KOPT-K1 (cell line): Measurements from ENCODE around the gene ADGRD1.
"Not testable (repeated sequence)": the region's sequence is repeated elsewhere in the genome, so short reads cannot be mapped to it uniquely, and the experiment has no call there.

Experiments used
- H3K27ac ChIP-seq: fragments of 200-600 bp; sonication (generic); 2 replicates; pipeline ENCODE4 v1.5.1; 2016; ENCODE audit warnings: antibody characterized with exemption, mild to moderate bottlenecking, low read depth, low read length; ENCODE audit not compliant: poor library complexity, severe bottlenecking
- H3K36me3 ChIP-seq: fragments of 200-600 bp; sonication (generic); 2 replicates; pipeline ENCODE4 v1.5.1; 2017; ENCODE audit warnings: antibody characterized with exemption, mild to moderate bottlenecking, low read length, moderate library complexity; ENCODE audit not compliant: insufficient read depth
- H3K9me3 ChIP-seq: fragments of 200-600 bp; sonication (generic); 2 replicates; pipeline ENCODE4 v1.5.1; 2017; ENCODE audit warnings: antibody characterized with exemption, low read length, mild to moderate bottlenecking; ENCODE audit not compliant: insufficient read depth, poor library complexity, severe bottlenecking

Gene ADGRD1

GRCh38 chr12:131060011-131060703, 106.5 kb downstream of the ADGRD1 start:
- Histone ChIP-seq H3K9me3 (peaks cover 6% of the 10 kb centered on the region), H3K36me3 (no peaks in the 10 kb centered on the region), H3K27ac (no peak overlapping the region)

GRCh38 chr12:131061041-131061806, 107.5 kb downstream of the ADGRD1 start:
- H3K9me3 ChIP-seq, result peaks cover 6% of the 10 kb centered on the region
- no peaks in the 10 kb centered on the region for H3K36me3 ChIP-seq
- H3K27ac ChIP-seq, result no peak overlapping the region

- Histone ChIP-seq H3K36me3 (no peaks in the 10 kb centered on the region), H3K9me3 (peaks cover 6% of the 10 kb centered on the region), H3K27ac (no peak overlapping the region)
Measured at GRCh38 chr12:131063413-131063812, 109.7 kb downstream of the ADGRD1 start.

- H3K36me3 ChIP-seq, result no peaks in the 10 kb centered on the region
- no peak overlapping the region for H3K27ac ChIP-seq
- H3K9me3 ChIP-seq, result peaks cover 6% of the 10 kb centered on the region
Measured at GRCh38 chr12:131063960-131064359, 110.3 kb downstream of the ADGRD1 start.

GRCh38 chr12:131065279-131065678, 111.6 kb downstream of the ADGRD1 start:
- Histone ChIP-seq H3K36me3 (no peaks in the 10 kb centered on the region), H3K9me3 (peaks cover 6% of the 10 kb centered on the region), H3K27ac (no peak overlapping the region)

- Histone ChIP-seq H3K36me3 (no peaks in the 10 kb centered on the region), H3K27ac (no peak overlapping the region), H3K9me3 (peaks cover 4% of the 10 kb centered on the region)
Measured at GRCh38 chr12:131065801-131066200, 112.1 kb downstream of the ADGRD1 start.

- Histone ChIP-seq H3K36me3 (no peaks in the 10 kb centered on the region), H3K27ac (no peak overlapping the region), H3K9me3 (no peaks in the 10 kb centered on the region)
Measured at GRCh38 chr12:131066207-131066885, 112.6 kb downstream of the ADGRD1 start.

- no peaks in the 10 kb centered on the region for H3K36me3 ChIP-seq
- no peaks in the 10 kb centered on the region for H3K9me3 ChIP-seq
- no peak overlapping the region for H3K27ac ChIP-seq
Measured at GRCh38 chr12:131066886-131067490, 113.3 kb downstream of the ADGRD1 start.

- Histone ChIP-seq H3K36me3 (no peaks in the 10 kb centered on the region), H3K9me3 (no peaks in the 10 kb centered on the region), H3K27ac (no peak overlapping the region)
Measured at GRCh38 chr12:131067981-131068851, 114.5 kb downstream of the ADGRD1 start.

GRCh38 chr12:131068926-131069720, 115.4 kb downstream of the ADGRD1 start:
- not testable (repeated sequence) for H3K9me3 ChIP-seq, H3K36me3 ChIP-seq, H3K27ac ChIP-seq

- not testable (repeated sequence) for H3K36me3 ChIP-seq, H3K9me3 ChIP-seq, H3K27ac ChIP-seq
Measured at GRCh38 chr12:131070136-131070535, 116.4 kb downstream of the ADGRD1 start.

- not testable (repeated sequence) for H3K9me3 ChIP-seq, H3K36me3 ChIP-seq, H3K27ac ChIP-seq
Measured at GRCh38 chr12:131070668-131071067, 117.0 kb downstream of the ADGRD1 start.

- not testable (repeated sequence) for H3K9me3 ChIP-seq, H3K36me3 ChIP-seq, H3K27ac ChIP-seq
Measured at GRCh38 chr12:131071234-131071820, 117.6 kb downstream of the ADGRD1 start.
